Activated effector memory CD4-positive, alpha-beta T cell treated with anti-CD3 and anti-CD28 coated beads, Interleukin-2, amount 50 U/mL, for 16 hours (primary cell): ENCODE data around the gene NIPAL4.
"Not testable (repeated sequence)": the region's sequence is repeated elsewhere in the genome, so short reads cannot be mapped to it uniquely, and the experiment has no call there.

Experiments used
- DNase-seq: peaks from one replicate; pipeline ENCODE4 v3.0.0-alpha.2; 2020

NIPAL4 gene

DNA sequence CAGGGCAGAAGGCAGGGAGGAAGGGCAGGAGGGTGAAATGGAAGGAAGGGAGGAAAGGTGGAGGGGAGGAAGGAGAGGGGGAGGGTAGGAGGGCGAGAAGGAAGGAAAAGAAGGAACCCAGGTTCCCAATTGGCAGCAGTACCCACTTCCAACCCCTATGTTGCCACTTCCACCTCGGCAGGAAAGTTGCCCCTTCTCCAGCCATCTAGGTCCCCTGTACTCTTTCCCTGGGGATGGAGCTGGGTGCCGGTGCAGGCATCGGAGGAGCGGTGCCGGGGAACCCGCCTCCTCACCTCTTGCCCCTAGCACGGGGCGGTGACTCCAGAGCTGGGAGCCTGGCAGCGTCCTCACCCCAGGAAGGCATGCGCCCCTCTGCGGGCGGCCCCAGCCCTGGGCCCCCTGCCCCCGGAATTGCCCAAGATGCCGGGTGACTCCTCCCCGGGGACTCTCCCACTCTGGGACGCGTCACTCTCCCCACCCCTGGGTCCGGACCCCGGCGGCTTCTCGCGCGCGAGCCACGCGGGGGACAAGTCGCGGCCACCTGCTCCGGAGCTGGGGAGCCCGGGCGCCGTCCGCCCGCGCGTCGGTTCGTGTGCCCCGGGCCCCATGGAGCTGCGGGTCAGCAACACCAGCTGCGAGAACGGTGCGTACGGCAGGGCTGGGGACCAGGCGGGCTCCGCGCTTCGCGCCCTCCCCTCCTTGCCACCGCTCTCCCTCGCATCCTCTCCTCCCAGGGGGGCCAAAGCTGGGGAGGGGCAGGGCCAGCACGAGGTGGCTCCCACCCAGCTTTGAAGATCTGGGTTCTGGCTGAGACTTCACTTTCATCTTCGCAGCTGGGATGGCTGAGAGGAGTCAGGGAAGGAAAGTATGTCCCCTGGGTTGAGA is at the start of gene NIPAL4:
NIPAL4 (plus strand) TSS at position 499 of the 885 bp plus-strand sequence; CDS start at position 607, 108 bp downstream.
- DNase-seq = peak; percentile 79

DNA sequence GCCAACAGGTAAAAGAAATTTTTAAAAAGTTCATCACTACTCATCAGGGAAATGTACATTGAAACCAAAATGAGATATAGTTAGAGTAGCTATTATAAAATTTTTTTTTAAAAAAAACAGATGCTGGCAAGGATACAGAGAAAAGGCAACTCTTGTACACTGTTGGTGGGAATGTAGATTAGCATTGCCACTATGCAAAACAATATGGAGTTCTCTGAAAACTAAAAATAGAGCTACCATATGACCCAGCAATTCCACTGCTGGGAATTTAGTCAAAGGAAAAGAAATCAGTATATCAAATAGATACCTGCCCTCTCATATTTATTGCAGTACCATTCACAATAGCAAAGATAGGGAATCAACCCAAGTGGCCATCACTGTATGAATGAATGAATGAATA is 44.2 kb upstream of the NIPAL4 start:
- DNase-seq = no peak

DNA sequence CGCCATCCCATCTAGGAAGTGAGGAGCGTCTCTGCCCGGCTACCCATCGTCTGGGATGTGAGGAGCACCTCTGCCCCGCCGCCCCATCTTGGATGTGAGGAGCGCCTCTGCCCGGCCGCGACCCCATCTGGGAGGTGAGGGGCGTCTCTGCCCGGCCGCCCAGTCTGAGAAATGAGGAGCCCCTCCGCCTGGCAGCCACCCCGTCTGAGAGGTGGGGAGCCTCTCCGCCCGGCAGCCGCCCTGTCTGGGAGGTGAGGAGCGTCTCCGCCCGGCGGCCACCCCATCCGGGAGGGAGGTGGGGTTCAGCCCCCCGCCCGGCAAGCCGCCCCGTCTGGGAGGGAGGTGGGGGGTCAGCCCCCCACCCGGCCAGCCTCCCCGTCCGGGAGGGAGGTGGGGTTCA is 40.5 kb upstream of the NIPAL4 start:
- not testable (repeated sequence) for DNase-seq

DNA sequence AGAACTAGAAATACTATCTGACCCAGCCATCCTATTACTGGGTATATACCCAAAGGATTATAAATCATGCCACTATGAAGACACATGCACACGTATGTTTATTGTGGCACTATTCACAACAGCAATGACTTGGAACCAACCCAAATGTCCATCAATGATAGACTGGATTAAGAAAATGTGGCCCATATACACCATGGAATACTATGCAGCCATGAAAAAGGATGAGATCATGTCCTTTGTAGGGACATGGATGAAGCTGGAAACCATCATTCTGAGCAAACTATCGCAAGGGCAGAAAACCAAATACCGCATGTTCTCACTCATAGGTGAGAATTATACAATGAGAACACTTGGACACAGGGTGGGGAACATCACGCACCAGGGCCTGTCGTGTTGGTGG is 30.1 kb upstream of the NIPAL4 start:
- not testable (repeated sequence) for DNase-seq

DNA sequence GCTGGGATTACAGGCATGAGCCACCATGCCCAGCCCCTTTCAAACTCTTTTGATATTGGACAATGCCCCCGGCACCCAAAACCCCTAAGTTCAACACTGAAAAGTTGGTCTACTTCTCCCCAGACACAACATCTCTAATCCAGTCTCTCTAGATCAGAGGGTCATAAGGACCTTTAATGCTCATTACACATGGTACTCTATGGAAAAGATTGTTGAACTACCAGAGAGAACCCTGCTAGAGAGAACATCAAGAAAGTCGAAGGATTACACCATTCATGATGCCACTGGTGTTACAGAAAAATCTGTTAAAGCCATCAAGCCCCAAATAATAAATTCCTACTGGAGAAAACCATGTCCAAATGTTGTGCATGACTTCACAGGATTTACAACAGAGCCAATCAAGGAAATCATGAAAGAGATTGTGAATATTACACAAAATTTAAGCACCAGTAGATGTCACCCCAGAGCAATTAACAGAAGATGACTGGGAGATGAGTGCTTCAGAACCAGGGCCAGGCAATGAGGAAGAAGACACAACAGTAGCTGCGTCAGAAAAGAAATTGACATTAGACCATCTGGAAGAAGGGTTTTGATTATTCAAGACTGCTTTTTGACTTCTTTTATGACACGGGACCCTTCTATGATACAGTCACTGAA is 28.3 kb upstream of the NIPAL4 start:
- DNase-seq = no peak

DNA sequence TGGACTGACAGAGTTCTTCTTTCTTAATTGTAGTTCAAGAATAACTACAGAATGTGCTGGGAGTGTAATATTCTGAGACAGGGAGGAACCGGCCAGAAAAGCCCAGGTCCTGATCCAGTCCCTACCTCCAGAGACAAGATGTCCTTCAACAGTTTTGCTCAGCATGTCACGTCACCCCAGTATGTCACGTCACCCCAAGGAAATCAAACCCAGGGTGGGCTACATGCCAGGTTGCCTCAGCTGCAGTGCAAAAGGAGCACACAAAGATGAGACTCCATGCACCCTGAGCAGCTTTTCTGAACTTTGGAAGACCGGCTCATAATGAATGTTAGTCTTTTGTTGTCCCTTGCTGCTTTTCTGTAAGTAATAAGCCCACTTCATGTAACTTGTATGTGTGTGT is 25.9 kb upstream of the NIPAL4 start:
- no peak for DNase-seq

DNA sequence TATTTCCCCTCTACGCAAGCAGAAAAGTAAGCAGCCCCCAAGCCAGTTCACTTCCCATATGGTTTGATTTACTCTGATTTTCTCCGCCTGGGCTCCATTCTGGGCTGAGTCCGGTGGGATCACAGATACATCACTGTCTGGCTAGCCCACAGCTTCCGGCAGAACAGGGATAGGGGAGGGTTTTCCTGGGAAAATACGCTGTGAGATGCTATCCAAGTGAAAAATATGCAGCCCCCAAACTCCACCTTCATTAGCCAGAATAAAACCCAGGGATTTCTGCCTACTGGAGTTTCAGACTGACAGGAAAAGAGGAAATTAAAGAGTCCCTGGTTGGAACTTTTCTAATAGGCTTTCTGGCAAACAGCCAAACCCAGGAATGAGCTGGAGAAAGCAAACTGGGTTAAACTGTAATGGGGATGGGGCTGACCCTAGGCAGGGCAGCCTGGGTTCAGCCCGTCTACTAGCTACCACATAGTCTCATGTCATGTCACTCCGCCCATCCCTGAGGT is 16.9 kb upstream of the NIPAL4 start:
- DNase-seq = no peak

DNA sequence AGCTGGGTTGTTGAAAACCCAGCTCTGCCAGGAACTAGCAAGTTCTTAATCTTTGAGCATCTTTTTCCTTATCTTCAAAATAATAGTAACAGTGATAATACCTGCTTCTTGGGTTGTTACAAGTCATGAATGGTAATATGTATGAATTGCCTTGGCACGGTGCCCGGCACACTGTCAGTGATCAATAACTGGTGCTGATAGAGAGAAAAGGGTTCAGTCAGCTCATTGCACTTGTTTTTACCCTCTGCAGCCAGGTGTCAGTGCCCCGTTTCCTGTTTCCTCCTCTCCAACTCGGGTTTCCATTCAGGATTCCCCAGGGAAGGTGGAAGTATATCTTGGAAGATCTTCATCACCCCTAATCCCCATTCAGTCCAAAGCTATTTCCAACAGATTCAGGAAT is 15.8 kb upstream of the NIPAL4 start:
- DNase-seq = no peak

DNA sequence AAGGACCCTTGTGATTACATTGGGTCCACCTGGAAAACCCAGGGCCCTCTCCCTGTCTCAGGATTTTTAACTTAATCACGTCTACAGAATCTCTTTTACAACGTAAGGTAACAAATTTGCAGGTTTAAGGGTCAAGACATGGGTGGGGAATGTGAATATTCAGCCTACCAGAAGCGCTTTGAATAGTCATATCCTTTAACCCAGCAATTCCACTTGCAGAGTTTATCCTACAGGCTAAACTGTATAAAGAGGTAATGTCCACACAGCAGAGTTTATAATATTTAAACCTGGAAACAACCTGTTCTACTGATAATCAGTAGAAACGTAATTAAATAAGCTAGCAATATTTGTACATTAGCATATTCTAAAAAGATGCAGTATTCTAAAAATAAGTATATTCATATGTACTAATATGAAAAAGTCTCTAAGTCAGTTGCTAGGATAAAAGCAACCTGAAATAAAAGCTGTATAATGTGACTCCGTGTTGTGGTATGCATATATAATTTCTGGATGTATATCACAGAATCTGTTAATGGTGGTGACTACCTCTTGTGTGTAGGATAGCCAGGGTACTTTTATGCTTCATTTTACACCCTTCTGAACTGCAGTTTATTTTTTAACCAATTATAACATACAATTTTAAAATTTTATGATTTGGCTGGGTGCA is 14.1 kb upstream of the NIPAL4 start:
- no peak for DNase-seq

DNA sequence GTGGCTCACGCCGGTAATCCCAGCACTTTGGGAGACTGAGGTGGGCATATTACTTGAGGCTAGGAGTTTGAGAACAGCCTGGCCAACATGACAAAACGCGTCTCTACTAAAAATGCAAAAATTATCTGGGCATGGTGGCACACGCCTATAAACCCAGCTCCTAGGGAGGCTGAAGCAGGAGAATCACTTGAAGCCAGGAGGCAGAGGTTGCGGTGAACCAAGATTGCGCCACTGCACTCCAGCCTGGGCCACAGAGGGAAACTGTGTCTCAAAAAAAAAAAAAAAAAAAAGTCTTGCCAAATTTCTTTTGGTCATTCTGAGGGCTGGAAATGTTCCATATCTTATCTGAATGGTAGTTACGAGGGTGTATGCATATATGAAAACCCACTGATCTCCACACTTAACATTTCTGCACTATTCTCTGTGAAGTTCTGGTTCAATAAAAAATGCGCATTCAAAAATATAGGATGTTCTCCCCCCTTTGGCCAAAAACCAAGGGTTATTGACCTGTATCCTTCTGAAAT is 13.5 kb upstream of the NIPAL4 start:
- DNase-seq = no peak

DNA sequence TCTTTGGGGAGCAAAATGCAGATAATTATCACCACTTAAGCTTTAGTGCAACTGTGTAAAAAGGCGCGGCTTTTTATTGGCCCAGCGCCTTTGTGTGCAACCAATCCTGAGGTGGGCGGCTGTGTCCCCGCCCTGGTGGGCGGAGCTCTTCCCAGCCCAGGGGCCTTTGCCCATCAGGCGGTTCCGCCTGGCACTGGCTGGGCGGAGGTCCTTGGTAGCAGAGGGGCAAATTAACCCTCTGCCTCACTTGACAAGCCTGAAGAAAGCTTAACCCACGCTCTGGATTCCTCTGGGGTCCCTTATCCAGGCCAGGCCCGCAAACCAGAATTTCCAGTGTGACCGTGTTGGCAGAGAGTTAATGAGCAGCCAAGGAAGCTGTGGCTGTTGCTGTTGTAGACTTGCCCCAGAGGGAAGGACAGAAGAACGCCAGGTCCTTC is 12.8 kb upstream of the NIPAL4 start:
- no peak for DNase-seq

DNA sequence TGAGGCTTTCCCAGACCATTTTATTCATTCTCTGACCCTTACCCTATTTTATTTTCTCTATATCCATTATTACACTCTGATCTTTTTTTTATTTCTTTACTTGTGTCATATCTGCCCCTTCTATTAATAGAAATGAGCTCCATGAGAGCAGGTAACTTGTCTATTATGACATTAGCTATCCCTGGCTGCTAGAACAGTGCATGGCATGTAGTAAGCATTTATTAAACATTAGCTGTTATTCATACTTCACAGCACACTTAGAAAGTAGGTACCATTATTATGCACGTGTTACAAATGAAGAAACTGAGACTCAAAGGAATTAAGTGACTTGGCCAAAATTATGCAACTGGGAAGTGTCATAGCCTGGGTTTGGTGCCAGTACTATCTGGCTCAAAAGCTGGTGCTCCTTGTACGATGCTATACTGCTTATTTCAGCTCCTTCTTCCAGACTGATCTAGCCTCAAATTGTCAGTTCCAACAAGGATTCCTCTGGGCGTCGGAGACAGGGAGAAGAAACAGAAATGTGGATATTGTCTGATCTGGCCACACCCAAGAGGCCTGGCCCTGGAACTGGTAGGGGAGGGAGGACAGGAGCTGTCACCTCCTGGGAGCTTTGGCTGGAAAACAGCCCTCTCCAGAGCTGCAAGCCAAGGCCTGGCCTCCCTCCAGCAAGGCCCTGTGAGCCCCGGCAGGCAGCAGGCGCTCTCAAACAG is 10.8 kb upstream of the NIPAL4 start:
- DNase-seq = no peak

DNA sequence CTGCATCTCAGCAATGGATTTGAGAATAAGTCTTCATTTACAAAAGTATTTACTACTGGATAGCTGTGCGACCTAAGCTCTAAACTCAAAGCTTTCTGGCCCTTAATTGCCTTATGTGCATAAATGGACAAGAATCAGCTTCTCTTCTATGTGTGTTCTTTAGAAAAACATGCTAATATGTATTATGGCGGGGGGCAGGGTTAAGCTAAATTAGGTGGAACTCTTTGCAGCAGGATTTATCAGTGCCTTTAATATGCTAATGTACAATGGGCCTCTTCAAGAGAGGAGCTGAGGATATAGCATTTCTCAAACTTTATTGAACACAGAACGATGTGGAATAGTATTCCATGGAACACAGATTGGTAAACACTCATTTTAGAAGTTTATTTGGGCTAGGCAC is 10.0 kb upstream of the NIPAL4 start:
- no peak for DNase-seq

DNA sequence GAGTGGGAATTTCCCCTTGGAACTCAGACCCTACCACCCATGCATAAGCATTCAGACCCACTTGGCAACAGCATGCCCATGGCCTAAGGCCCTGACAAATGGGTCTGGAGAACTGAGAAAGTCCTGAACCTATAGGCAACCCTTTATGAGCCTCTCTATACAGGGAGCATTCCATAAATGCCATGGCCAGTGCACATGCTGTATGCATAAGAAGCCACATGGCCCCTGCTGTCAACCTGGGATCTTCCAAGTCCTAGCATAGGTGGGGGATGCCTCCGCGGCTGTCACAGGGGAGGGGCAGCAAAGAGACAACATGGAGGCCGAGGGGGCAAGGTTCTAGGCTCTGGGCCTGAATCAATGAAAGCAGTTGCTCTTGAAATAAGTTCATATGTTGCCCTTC is 8.2 kb upstream of the NIPAL4 start:
- DNase-seq = no peak

DNA sequence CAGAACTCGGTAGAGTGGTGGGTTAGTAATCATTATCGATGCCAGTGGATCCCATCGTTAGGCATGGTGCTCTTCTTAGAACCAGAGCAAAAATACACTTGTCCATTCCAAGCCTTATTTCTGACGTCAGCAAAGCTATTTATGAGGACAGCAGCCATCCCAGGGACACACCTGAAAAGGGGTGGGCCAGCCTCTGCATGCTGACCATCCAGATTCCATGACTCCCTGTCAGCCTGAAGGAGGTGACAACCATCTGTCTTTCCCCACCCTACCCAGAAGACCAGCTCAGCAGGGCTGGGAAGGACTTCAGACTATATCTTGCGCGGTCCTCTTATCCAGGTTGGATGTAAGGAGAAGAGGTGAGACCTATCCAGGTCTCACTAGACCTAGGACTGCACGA is 5.7 kb upstream of the NIPAL4 start:
- DNase-seq = no peak

DNA sequence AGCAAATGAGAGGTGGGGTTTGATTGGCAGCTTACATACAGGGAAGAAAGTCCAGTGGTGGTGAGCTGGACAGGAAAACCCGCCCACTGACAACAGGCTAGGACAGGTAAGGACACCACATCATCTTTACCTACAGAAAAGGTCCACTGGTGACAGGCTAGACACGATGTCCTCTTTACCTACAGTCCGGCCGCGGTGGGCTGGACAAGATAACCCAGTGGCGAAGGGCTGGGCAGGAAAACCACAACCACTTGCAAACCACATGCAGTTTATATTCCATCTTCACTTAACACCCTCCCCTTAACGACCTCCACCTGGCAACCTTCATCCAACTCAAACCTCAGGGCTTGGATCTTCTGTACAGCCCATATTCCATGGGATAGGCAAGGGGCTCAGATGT is 5.0 kb upstream of the NIPAL4 start:
- DNase-seq = peak; percentile 47

DNA sequence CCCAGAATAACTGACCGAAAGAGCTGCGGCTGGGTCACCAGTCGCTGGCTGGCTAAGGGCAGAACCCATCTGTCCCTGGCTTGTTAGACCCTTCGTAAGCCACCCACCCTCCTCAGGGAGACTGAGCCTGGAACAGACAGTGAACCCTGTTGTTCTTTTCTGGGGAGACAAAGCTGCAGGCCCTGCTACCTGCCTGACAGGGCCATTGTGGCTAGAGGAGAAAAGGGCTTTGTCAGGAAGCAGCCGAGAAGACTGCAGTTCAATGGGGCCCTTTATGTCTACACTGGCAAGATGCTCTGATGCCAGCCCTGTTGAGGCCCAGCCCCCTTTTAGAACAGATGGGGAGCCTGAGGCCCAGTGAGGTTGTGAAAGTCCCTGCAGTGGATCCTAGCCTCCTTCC is 3.7 kb upstream of the NIPAL4 start:
- DNase-seq = peak; percentile 24

DNA sequence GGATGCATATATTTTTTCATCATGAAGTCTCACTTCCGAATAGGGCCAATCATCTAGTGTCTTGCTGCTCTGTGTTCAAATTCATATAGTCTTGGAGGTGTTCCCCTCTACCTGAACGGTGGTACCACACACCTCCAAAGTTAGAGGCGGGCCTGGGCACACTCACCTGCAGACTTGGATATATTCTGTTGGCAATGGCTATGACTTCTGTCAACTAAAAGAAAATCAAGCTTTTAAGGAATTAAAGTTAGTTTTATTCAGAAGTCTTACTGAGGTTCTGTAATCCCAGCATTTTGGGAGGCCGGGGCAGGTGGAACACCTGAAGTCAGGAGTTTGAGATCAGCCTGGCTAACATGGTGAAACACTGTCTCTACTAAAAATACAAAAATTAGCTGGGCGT is 2.6 kb upstream of the NIPAL4 start:
- peak; percentile 53 for DNase-seq

DNA sequence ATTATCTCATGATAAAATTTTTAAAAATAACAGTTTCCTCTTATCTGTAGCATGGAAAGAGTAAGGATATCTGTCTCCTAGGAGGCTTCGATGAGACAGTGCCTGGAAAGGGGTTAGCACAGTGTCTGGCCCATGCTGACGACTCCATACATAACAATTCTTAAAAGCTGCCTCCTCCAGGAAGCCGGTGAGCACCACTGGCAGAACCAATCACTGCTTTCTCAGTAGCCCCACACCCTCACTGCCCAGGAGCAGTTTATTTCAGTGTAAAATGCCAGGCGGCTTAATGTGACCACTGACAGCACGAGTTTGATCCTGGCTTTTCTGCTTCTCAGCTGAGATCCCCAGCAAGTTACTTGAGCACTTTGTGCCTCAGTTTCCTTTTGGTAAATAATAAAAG is 1.2 kb upstream of the NIPAL4 start:
- peak; percentile 45 for DNase-seq

DNA sequence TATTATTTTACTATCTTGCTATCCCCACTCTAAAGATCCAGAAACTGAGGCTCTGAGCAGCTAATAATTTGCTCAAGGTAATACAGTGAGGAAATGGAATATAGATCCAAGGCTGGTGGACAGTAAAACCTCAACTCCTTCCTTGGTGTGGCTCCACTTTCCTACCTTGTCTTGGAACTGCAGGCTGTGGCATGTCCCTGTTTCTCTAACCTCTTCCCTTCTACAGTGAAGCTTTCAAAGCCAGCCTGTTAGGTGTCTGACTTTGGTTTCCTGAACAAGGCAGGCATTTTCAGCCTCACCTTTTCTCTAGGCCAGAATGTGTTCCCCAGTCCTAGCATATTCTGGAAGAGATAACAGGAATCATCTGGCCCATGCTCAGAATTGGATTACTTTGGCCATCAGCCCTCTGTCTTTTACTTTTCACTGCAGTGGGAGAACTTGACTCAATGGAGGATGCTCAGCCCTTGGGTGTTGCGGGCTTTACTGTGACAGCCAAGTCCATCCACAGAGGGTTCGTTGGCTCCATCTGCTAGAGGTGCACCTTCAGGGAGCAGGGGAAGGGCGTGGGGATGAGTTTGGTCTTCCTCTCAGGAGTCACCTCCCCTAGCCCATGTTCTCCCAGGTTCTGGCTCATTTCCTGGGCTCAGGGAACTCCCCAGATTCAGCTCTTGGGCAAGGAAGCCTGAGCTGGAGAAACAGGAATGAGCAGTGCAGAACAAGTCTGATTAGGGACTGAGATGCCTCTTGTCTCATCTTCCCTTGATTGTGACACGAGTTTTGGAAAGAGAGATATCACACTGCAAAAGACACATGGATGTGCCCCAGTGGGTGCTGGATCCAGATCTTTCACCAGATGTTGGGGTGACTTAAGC is 1.1 kb downstream of the NIPAL4 start:
- DNase-seq = peak; percentile 58

DNA sequence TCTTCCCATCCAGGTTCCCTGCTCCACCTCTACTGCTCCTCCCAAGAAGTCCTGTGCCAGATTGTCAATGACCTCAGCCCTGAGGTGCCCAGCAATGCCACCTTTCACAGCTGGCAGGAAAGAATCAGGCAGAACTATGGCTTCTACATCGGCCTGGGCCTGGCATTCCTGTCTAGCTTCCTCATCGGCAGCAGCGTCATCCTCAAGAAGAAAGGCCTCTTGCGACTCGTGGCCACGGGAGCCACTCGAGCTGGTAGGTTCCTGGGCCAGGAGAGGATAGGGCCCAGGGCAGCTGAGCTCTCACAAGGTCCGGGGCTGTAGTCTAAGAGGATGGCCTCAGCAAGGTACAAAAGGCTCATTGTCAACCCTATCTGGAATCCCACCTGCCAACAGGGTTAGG is 3.1 kb downstream of the NIPAL4 start:
- DNase-seq = peak; percentile 44
